Epithelial cell of prostate (primary cell): Measurements from ENCODE around the gene ATXN7L1.
A peak's percentile ranks its signal among the peaks of the same experiment; 100 is the strongest.

Experiments
- DNase-seq: peaks from one replicate; pipeline ENCODE4 v3.0.0-alpha.2; 2011; ENCODE audit warnings: low read depth, low spot score
- H3K27ac ChIP-seq: fragments of 450-650 bp; 2 replicates; pipeline ENCODE4 v1.5.1; 2017; ENCODE audit warnings: mild to moderate bottlenecking

Gene ATXN7L1

GRCh38 chr7:105876091-105876963, at the start of gene ATXN7L1:
Gene ATXN7L1, minus strand, starts transcription at chr7:105876599. Its CDS starts 41 bp downstream, at chr7:105876558.
- peak within 1 kb of the TSS; percentile 65 for H3K27ac ChIP-seq
- DNase-seq, result peak; percentile 87

- no peak for DNase-seq
- H3K27ac ChIP-seq, result no peak overlapping the region
Measured at GRCh38 chr7:105926131-105926530, 49.7 kb upstream of the ATXN7L1 start.

- no peak overlapping the region for H3K27ac ChIP-seq
- no peak for DNase-seq
Measured at GRCh38 chr7:105924945-105925344, 48.5 kb upstream of the ATXN7L1 start.

GRCh38 chr7:105920766-105921165, 44.4 kb upstream of the ATXN7L1 start:
- H3K27ac ChIP-seq, result no peak overlapping the region
- no peak for DNase-seq

GRCh38 chr7:105917659-105918058, 41.3 kb upstream of the ATXN7L1 start:
- no peak for DNase-seq
- H3K27ac ChIP-seq, result no peak overlapping the region

GRCh38 chr7:105916603-105917002, 40.2 kb upstream of the ATXN7L1 start:
- H3K27ac ChIP-seq, result no peak overlapping the region
- no peak for DNase-seq

GRCh38 chr7:105913947-105914346, 37.5 kb upstream of the ATXN7L1 start:
- DNase-seq, result no peak
- H3K27ac ChIP-seq, result no peak overlapping the region

GRCh38 chr7:105911961-105912575, 35.7 kb upstream of the ATXN7L1 start:
- no peak overlapping the region for H3K27ac ChIP-seq
- no peak for DNase-seq

GRCh38 chr7:105910172-105910571, 33.8 kb upstream of the ATXN7L1 start:
- H3K27ac ChIP-seq, result no peak overlapping the region
- DNase-seq, result no peak

- no peak overlapping the region for H3K27ac ChIP-seq
- DNase-seq, result no peak
Measured at GRCh38 chr7:105909742-105910141, 33.3 kb upstream of the ATXN7L1 start.

- no peak for DNase-seq
- H3K27ac ChIP-seq, result no peak overlapping the region
Measured at GRCh38 chr7:105907129-105907846, 30.9 kb upstream of the ATXN7L1 start.

- no peak overlapping the region for H3K27ac ChIP-seq
- no peak for DNase-seq
Measured at GRCh38 chr7:105906695-105907094, 30.3 kb upstream of the ATXN7L1 start.

GRCh38 chr7:105905910-105906568, 29.6 kb upstream of the ATXN7L1 start:
- DNase-seq, result no peak
- no peak overlapping the region for H3K27ac ChIP-seq

GRCh38 chr7:105905209-105905909, 29.0 kb upstream of the ATXN7L1 start:
- H3K27ac ChIP-seq, result no peak overlapping the region

GRCh38 chr7:105904064-105904463, 27.7 kb upstream of the ATXN7L1 start:
- no peak overlapping the region for H3K27ac ChIP-seq
- DNase-seq, result no peak

More at GRCh38 chr7:105905209-105905909, 29.0 kb upstream of the ATXN7L1 start:
- no peak for DNase-seq

GRCh38 chr7:105902325-105902911, 26.0 kb upstream of the ATXN7L1 start:
- H3K27ac ChIP-seq, result no peak overlapping the region
- DNase-seq, result no peak

- no peak for DNase-seq
- H3K27ac ChIP-seq, result no peak overlapping the region
Measured at GRCh38 chr7:105897999-105898398, 21.6 kb upstream of the ATXN7L1 start.

GRCh38 chr7:105896407-105896911, 20.1 kb upstream of the ATXN7L1 start:
- DNase-seq, result no peak
- H3K27ac ChIP-seq, result no peak overlapping the region

GRCh38 chr7:105894131-105894530, 17.7 kb upstream of the ATXN7L1 start:
- no peak for DNase-seq
- H3K27ac ChIP-seq, result no peak overlapping the region
